Endothelial cell of umbilical vein (primary cell): ENCODE data around the gene ATP8A2.

Source experiments
- CTCF ChIP-seq, 2 donors: IDR thresholded peaks; 1 replicate in 1 of 2; 2 replicates in 1 of 2; pipeline ENCODE4 v1.5.1; 2011; ENCODE audit warnings: low read length in 2 of 2, mild to moderate bottlenecking in 2 of 2, moderate library complexity in 2 of 2, control low read depth in 1 of 2, inconsistent platforms in 1 of 2, low read depth in 1 of 2; ENCODE audit not compliant: insufficient read depth in 1 of 2; ENCODE audit errors: extremely low read depth in 1 of 2
- POLR2A ChIP-seq: IDR thresholded peaks from 2 replicates; pipeline ENCODE4 v1.6.1; 2012; ENCODE audit warnings: low read depth, mild to moderate bottlenecking, control low read depth, low read length
- POLR2AphosphoS5 ChIP-seq: IDR thresholded peaks from 2 replicates; pipeline ENCODE4 v1.6.1; 2012; ENCODE audit warnings: low read depth, mild to moderate bottlenecking, control low read depth, low read length, moderate library complexity; ENCODE audit not compliant: insufficient read depth

- TF ChIP-seq POLR2AphosphoS5 (no peak), CTCF (IDR thresholded peaks at IDR 0.05; ENCODE audit: extremely low read depth in 1 of 2, insufficient read depth in 1 of 2, low read depth in 1 of 2, low read length in 2 of 2) (no peak), POLR2A (no peak)
Observed at GRCh38 chr13:25432691-25433090, 60.9 kb downstream of the ATP8A2 start.
